ENCODE results near the gene WTAP.
"Not testable (repeated sequence)": the region's sequence is repeated elsewhere in the genome, so short reads cannot be mapped to it uniquely, and the experiment has no call there.

WTAP gene

GRCh38 chr6:159790956-159791598 lies 63.8 kb downstream of the WTAP start:
- H2AFZ ChIP-seq (ENCODE audit: low read length) = no peak overlapping the region; the same call in 1 of the 2 replicates
- DNase-seq = no peak
- H3K36me3 ChIP-seq (replicated peaks; ENCODE audit: insufficient read depth, low read length) = no peaks in the 10 kb centered on the region; the same call in 1 of the 2 replicates
- no peaks in the 10 kb centered on the region for H3K27me3 ChIP-seq (replicated peaks; ENCODE audit: insufficient read depth, low read length)
- H3F3A ChIP-seq (ENCODE audit: insufficient read depth, low read length) = peaks cover 9% of the 10 kb centered on the region; the same call in 1 of the 2 replicates
- peak overlapping the region; percentile 78 for H3K9ac ChIP-seq (ENCODE audit: low read length)
- H3K79me2 ChIP-seq (ENCODE audit: low read length) = peaks cover 72% of the 10 kb centered on the region
- H4K20me1 ChIP-seq (ENCODE audit: insufficient read depth, low read length) = no peaks in the 10 kb centered on the region
- H3K9me2 ChIP-seq (replicated peaks; ENCODE audit: insufficient read depth, low read length) = no peaks in the 10 kb centered on the region
- peak overlapping the region; percentile 72; the same call in 1 of the 2 replicates for H3K27ac ChIP-seq (ENCODE audit: low read length)
- H3K4me2 ChIP-seq (ENCODE audit: low read depth, low read length) = peak overlapping the region; percentile 71
- TF ChIP-seq CTCF (IDR thresholded peaks at IDR 0.05; ENCODE audit: low read length) (no peak), EZH2 (optimal IDR thresholded peaks at IDR 0.05; ENCODE audit: low read depth, low read length) (no peak), EZH2phosphoT487 (IDR thresholded peaks at IDR 0.05; ENCODE audit: low read length) (no peak)
- H3K9me3 ChIP-seq (replicated peaks; ENCODE audit: insufficient read depth, low read length) = no peaks in the 10 kb centered on the region
- peak overlapping the region; percentile 77 for H3K4me3 ChIP-seq (ENCODE audit: low read length)
- H3K4me1 ChIP-seq (ENCODE audit: low read length) = 0 out of 2 replicates have a peak, but pooled peaks cover 4% of the 10 kb centered on the region

- DNase-seq; H3K9me2 ChIP-seq (replicated peaks; ENCODE audit: insufficient read depth, low read length); H3K27ac ChIP-seq (ENCODE audit: low read length); H3F3A ChIP-seq (ENCODE audit: insufficient read depth, low read length); H2AFZ ChIP-seq (ENCODE audit: low read length); H3K4me1 ChIP-seq (ENCODE audit: low read length); H3K9me3 ChIP-seq (replicated peaks; ENCODE audit: insufficient read depth, low read length); H3K27me3 ChIP-seq (replicated peaks; ENCODE audit: insufficient read depth, low read length); H3K9ac ChIP-seq (ENCODE audit: low read length); H3K4me3 ChIP-seq (ENCODE audit: low read length); H3K4me2 ChIP-seq (ENCODE audit: low read depth, low read length); H3K36me3 ChIP-seq (replicated peaks; ENCODE audit: insufficient read depth, low read length); H4K20me1 ChIP-seq (ENCODE audit: insufficient read depth, low read length): not testable (repeated sequence)
- peaks cover 38% of the 10 kb centered on the region for H3K79me2 ChIP-seq (ENCODE audit: low read length)
These were observed 67.7 kb downstream of the WTAP start for GRCh38 chr6:159794976-159795375.

GRCh38 chr6:159797554-159797953 lies 70.2 kb downstream of the WTAP start:
- no peak for TF ChIP-seq EZH2 (optimal IDR thresholded peaks at IDR 0.05; ENCODE audit: low read depth, low read length)
- Histone ChIP-seq H3K4me2 (ENCODE audit: low read depth, low read length) (no peak overlapping the region), H4K20me1 (ENCODE audit: insufficient read depth, low read length) (no peaks in the 10 kb centered on the region), H3K27me3 (replicated peaks; ENCODE audit: insufficient read depth, low read length) (no peaks in the 10 kb centered on the region), H3K9me2 (replicated peaks; ENCODE audit: insufficient read depth, low read length) (no peaks in the 10 kb centered on the region), H3F3A (ENCODE audit: insufficient read depth, low read length) (no peaks in the 10 kb centered on the region), H3K36me3 (replicated peaks; ENCODE audit: insufficient read depth, low read length) (no peaks in the 10 kb centered on the region), H3K9me3 (replicated peaks; ENCODE audit: insufficient read depth, low read length) (no peaks in the 10 kb centered on the region), H2AFZ (ENCODE audit: low read length) (no peak overlapping the region), H3K9ac (ENCODE audit: low read length) (no peak overlapping the region), H3K4me1 (ENCODE audit: low read length) (no peaks in the 10 kb centered on the region), H3K27ac (ENCODE audit: low read length) (no peak overlapping the region), H3K79me2 (ENCODE audit: low read length) (peaks cover 17% of the 10 kb centered on the region), H3K4me3 (ENCODE audit: low read length) (no peak overlapping the region)
- DNase-seq = no peak

GRCh38 chr6:159800141-159800865 lies 73.0 kb downstream of the WTAP start, which contains the start of gene PNLDC1:
PNLDC1 (plus strand) TSS chr6:159800276; CDS start chr6:159800308, 32 bp downstream.
- no peak within 1 kb of the TSS for H2AFZ ChIP-seq (ENCODE audit: low read length)
- TF ChIP-seq CTCF (IDR thresholded peaks at IDR 0.05; ENCODE audit: low read length) = no peak
- no peak for TF ChIP-seq EZH2 (optimal IDR thresholded peaks at IDR 0.05; ENCODE audit: low read depth, low read length)
- no peak for TF ChIP-seq EZH2phosphoT487 (IDR thresholded peaks at IDR 0.05; ENCODE audit: low read length)

More at GRCh38 chr6:159800141-159800865, 73.0 kb downstream of the WTAP start, which contains the start of gene PNLDC1:
- H3K4me3 ChIP-seq (ENCODE audit: low read length) = no peak within 1 kb of the TSS
- H3K36me3 ChIP-seq (replicated peaks; ENCODE audit: insufficient read depth, low read length) = no peaks in the 10 kb centered on the region
- H3F3A ChIP-seq (ENCODE audit: insufficient read depth, low read length) = no peaks in the 10 kb centered on the region
- no peak within 1 kb of the TSS for H3K9ac ChIP-seq (ENCODE audit: low read length)
- no peak within 1 kb of the TSS for H3K4me2 ChIP-seq (ENCODE audit: low read depth, low read length)
- DNase-seq = no peak
- H3K9me2 ChIP-seq (replicated peaks; ENCODE audit: insufficient read depth, low read length) = no peaks in the 10 kb centered on the region
- H3K4me1 ChIP-seq (ENCODE audit: low read length) = no peaks in the 10 kb centered on the region
- H3K27me3 ChIP-seq (replicated peaks; ENCODE audit: insufficient read depth, low read length) = no peaks in the 10 kb centered on the region
- H4K20me1 ChIP-seq (ENCODE audit: insufficient read depth, low read length) = no peaks in the 10 kb centered on the region
- H3K27ac ChIP-seq (ENCODE audit: low read length) = no peak within 1 kb of the TSS
- H3K9me3 ChIP-seq (replicated peaks; ENCODE audit: insufficient read depth, low read length) = no peaks in the 10 kb centered on the region
- no peaks in the 10 kb centered on the region for H3K79me2 ChIP-seq (ENCODE audit: low read length)
